Activated B cell treated with CpG ODN at 0.5 μM for 24 hours (primary cell): ENCODE data around the gene PCF11. TPM values are rescaled to one million over a fixed set of nuclear protein-coding genes. Genes with fewer than 3 reads are reported as not detected.
A peak's percentile ranks its signal among the peaks of the same experiment; 100 is the strongest.

Source experiments
- ATAC-seq: fragments of 200-7000 bp; cut with Tn5 transposase; one replicate; pipeline ENCODE4 v1.10.0; 2021; ENCODE audit warnings: low read depth, mild to moderate bottlenecking, moderate library complexity
- CTCF ChIA-PET: fragments of 350-600 bp; sonication (Branson Sonifier 250); formaldehyde crosslinking; loops from one replicate; lab custom pipeline; 2021; ENCODE audit warnings: antibody characterized with exemption; lab: Charles Lee
- POLR2A ChIA-PET: fragments of 350-600 bp; sonication (Branson Sonifier 250); formaldehyde crosslinking; loops from one replicate; lab custom pipeline; 2021; ENCODE audit warnings: antibody characterized with exemption; lab: Charles Lee
- DNase-seq: peaks from one replicate; pipeline ENCODE4 v3.0.0; 2022
- H3K27ac Mint-ChIP-seq: one replicate; pipeline ENCODE4 v1.8.0; 2020; ENCODE audit warnings: mixed read lengths
- H3K27me3 Mint-ChIP-seq: one replicate; pipeline ENCODE4 v1.8.0; 2021; ENCODE audit warnings: mixed read lengths
- H3K36me3 Mint-ChIP-seq: one replicate; pipeline ENCODE4 v1.8.0; 2021; ENCODE audit warnings: low read depth, mixed read lengths
- H3K4me1 Mint-ChIP-seq: one replicate; pipeline ENCODE4 v1.8.0; 2021; ENCODE audit warnings: mixed read lengths
- H3K4me3 Mint-ChIP-seq: one replicate; pipeline ENCODE4 v1.8.0; 2020; ENCODE audit warnings: mild to moderate bottlenecking, mixed read lengths
- H3K9me3 Mint-ChIP-seq: one replicate; pipeline ENCODE4 v1.8.0; 2020; ENCODE audit warnings: mixed read lengths
- intact Hi-C: fragments of 100-400 bp; cut with micrococcal nuclease; formaldehyde crosslinking; loops from one replicate; pipeline ENCODE4 v1.15.1; 2024
- total RNA-seq: library from RNA; stranded (reverse); gene quantifications from 2 replicates; pipeline ENCODE4 v1.2.3, GENCODE V29; 2022
- TF ChIP-seq, protein P1 (sequence below): fragments of 200-600 bp; IDR thresholded peaks from one replicate; pipeline ENCODE4 v1.8.0; 2022; ENCODE audit warnings: antibody characterized with exemption, mild to moderate bottlenecking

PCF11 gene
- total RNA-seq, 1 donor from 2014 or later = 123 TPM

DNA sequence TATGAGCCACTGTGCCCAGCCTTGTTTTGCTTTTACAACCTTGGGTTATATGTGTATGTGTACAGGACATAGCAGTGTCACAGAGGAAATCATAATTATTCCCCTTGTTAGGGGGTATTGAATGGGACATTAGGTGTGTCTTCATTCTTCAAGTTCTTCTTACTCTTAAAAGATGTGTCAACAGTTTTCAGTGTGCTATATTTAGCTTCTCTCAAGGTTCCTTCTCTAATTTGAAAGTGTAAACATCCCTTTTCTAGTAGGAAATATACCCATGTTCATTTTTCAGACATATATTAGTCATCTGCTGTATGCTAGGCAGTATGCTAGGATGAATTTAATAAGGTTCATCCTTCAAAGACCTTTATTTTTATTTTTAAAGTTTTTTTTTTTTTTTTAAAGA, 17.1 kb downstream of the PCF11 start:
- POLR2A ChIA-PET = interaction anchor here (0.6 to 1.3 kb wide), 9 partner anchors 12 to 204 kb away, joined by 3 to 9 read pairs (median 3); partner anchors contain the start of gene PCF11
- CTCF ChIA-PET = interaction anchor here (0.6 kb wide), 1 partner anchor 261 kb away, joined by 5 read pairs; no protein-coding TSS in a partner anchor
- TF ChIP-seq, protein P1, sequence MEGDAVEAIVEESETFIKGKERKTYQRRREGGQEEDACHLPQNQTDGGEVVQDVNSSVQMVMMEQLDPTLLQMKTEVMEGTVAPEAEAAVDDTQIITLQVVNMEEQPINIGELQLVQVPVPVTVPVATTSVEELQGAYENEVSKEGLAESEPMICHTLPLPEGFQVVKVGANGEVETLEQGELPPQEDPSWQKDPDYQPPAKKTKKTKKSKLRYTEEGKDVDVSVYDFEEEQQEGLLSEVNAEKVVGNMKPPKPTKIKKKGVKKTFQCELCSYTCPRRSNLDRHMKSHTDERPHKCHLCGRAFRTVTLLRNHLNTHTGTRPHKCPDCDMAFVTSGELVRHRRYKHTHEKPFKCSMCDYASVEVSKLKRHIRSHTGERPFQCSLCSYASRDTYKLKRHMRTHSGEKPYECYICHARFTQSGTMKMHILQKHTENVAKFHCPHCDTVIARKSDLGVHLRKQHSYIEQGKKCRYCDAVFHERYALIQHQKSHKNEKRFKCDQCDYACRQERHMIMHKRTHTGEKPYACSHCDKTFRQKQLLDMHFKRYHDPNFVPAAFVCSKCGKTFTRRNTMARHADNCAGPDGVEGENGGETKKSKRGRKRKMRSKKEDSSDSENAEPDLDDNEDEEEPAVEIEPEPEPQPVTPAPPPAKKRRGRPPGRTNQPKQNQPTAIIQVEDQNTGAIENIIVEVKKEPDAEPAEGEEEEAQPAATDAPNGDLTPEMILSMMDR = no peak
- Mint-ChIP-seq H3K27me3 (no peaks in the 10 kb centered on the region), H3K9me3 (no peaks in the 10 kb centered on the region), H3K36me3 (peaks cover 82% of the 10 kb centered on the region), H3K4me3 (peak overlapping the region; percentile 55), H3K4me1 (peaks cover 71% of the 10 kb centered on the region), H3K27ac (peak overlapping the region; percentile 35)
- ATAC-seq (peak; percentile 43), DNase-seq (no peak)
- intact Hi-C loops = loop anchor here (2.0 kb wide), 1 partner anchor 15 kb away; no protein-coding TSS in a partner anchor

DNA sequence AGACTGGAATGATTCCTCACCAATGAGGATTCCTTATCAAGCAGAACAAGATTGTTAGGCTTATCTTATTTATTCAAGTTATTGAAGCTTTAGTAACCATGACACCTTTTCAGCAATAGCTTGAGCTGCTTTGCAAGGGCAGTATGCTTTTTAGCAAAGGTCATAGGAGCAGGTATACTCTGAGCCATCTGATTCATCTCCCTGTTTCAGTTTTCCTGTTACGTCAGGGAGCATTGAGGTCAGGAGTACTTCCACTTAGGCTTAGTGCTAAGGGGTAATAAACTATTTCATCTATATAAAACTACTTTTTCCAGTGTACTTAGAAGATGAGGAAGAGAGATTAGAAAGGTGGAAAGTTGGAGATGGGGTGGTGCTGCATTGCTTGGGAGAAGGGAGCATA, 18.9 kb downstream of the PCF11 start:
- intact Hi-C loops = loop anchor here (2.0 kb wide), 1 partner anchor 13 kb away; no protein-coding TSS in a partner anchor
- ATAC-seq (no peak), DNase-seq (no peak)
- Mint-ChIP-seq H3K4me3 (no peak overlapping the region), H3K27me3 (no peaks in the 10 kb centered on the region), H3K36me3 (peaks cover 77% of the 10 kb centered on the region), H3K9me3 (no peaks in the 10 kb centered on the region), H3K27ac (peak overlapping the region; percentile 18), H3K4me1 (peaks cover 58% of the 10 kb centered on the region)
- ChIA-PET CTCF (no interaction called here), POLR2A (interaction anchor here (0.6 to 1.0 kb wide), 2 partner anchors 18 to 274 kb away, joined by 3 to 7 read pairs; no protein-coding TSS in a partner anchor)
- TF ChIP-seq, protein P1 = no peak

DNA sequence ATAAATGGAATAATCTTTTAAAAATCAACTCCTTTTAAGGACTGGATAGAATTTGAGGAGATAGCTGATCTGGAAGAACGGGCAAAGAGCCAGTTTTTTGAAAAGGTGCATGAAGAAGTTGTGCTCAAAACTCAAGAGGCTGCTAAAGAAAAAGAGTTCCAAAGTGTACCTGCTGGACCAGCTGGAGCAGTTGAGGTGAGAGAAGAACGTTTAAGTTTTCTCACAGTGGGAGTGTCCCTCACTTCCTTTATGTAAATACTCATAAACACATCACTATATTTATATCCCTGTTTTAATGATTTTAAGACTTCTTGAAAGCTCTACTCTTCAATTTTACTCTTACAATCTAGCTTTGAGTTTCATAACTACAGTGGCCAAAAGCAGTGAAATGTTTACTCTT, 24.9 kb downstream of the PCF11 start:
- ChIA-PET POLR2A (interaction anchor here (0.7 to 1.0 kb wide), 2 partner anchors 12 to 22 kb away, joined by 3 to 5 read pairs; partner anchors contain the start of gene ANKRD42), CTCF (no interaction called here)
- TF ChIP-seq, protein P1 = no peak
- no peak overlapping the region for H3K27ac Mint-ChIP-seq
- intact Hi-C loops = loop anchor here (2.0 kb wide), 1 partner anchor 13 kb away; no protein-coding TSS in a partner anchor
- DNase-seq = no peak
- no peaks in the 10 kb centered on the region for H3K9me3 Mint-ChIP-seq
- no peaks in the 10 kb centered on the region for H3K27me3 Mint-ChIP-seq
- H3K36me3 Mint-ChIP-seq = peaks cover 75% of the 10 kb centered on the region
- no peak for ATAC-seq
- H3K4me3 Mint-ChIP-seq = no peak overlapping the region
- H3K4me1 Mint-ChIP-seq = peaks cover 18% of the 10 kb centered on the region

DNA sequence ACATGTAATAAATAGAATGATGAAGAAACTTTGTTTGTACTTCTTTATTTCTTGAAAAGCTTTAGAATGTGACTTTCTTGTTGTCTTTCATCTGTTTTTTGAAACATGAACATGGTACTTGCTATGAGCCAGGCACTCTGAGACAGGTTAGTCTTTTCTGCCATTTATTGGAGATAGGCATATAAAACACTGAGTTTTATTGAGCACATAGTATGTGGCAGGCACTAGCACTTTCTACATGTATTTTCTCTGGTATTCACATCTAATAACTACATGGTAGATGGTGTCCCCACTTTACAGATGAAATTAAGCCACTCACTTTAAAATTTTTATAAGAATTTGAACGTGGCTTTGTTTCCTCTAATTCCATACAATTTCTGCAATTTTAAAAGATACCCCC, 28.8 kb downstream of the PCF11 start:
- no peak overlapping the region for H3K27ac Mint-ChIP-seq
- no peaks in the 10 kb centered on the region for H3K27me3 Mint-ChIP-seq
- no peak for ATAC-seq
- TF ChIP-seq, protein P1 = no peak
- intact Hi-C loops = no loop called here
- H3K9me3 Mint-ChIP-seq = no peaks in the 10 kb centered on the region
- peaks cover 76% of the 10 kb centered on the region for H3K36me3 Mint-ChIP-seq
- no peak for DNase-seq
- ChIA-PET CTCF (no interaction called here), POLR2A (no interaction called here)
- no peak overlapping the region for H3K4me3 Mint-ChIP-seq
- H3K4me1 Mint-ChIP-seq = peaks cover 9% of the 10 kb centered on the region

DNA sequence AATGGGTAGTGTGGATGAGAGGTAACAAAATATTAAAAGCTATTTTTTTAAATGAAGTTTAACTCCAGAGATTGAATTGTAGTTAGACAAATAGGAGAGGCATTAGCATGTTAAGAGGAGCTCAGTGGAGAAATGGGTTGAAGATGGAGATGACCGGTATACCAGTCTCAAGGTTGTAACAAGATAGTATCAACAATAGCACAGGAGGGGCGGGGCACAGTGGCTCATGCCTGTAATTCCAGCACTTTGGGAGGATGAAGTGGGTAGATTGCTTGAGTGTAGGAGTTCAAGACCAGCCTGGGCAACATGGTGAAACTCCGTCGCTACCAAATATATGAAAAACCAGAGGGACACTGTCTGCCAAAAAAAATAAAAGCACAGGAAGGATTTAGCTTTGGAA, 30.5 kb downstream of the PCF11 start:
- Mint-ChIP-seq H3K9me3 (no peaks in the 10 kb centered on the region), H3K27ac (peak overlapping the region; percentile 32), H3K4me1 (peaks cover 10% of the 10 kb centered on the region), H3K4me3 (no peak overlapping the region), H3K27me3 (no peaks in the 10 kb centered on the region), H3K36me3 (peaks cover 79% of the 10 kb centered on the region)
- intact Hi-C loops = no loop called here
- DNase-seq = no peak
- ATAC-seq = no peak
- TF ChIP-seq, protein P1 = no peak
- CTCF ChIA-PET = interaction anchor here (1.6 kb wide), 1 partner anchor 320 kb away, joined by 4 read pairs; no protein-coding TSS in a partner anchor
- POLR2A ChIA-PET = interaction anchor here (1.2 to 1.6 kb wide), 2 partner anchors 11 to 31 kb away, joined by 4 read pairs; partner anchors contain the start of gene PCF11
